Neural crest cell (in vitro differentiated cells): ENCODE results near the gene MAP2K6. TPM values are rescaled to one million over a fixed set of nuclear protein-coding genes. Genes with fewer than 3 reads are reported as not detected.

Experiments
- DNase-seq: peaks from one replicate; pipeline ENCODE4 v3.0.0; 2021; ENCODE audit warnings: low read depth, mixed read lengths, low spot score
- H3K27ac Mint-ChIP-seq: one replicate; pipeline ENCODE4 v1.8.0; 2021; ENCODE audit warnings: mild to moderate bottlenecking, mixed read lengths; ENCODE audit not compliant: unreplicated experiment
- H3K27me3 Mint-ChIP-seq: 2 replicates; pipeline ENCODE4 v1.8.0; 2021; ENCODE audit warnings: low read depth, mild to moderate bottlenecking, mixed read lengths
- H3K36me3 Mint-ChIP-seq: 2 replicates; pipeline ENCODE4 v1.8.0; 2021; ENCODE audit warnings: low read depth, mild to moderate bottlenecking, mixed read lengths
- H3K4me1 Mint-ChIP-seq: 2 replicates; pipeline ENCODE4 v1.8.0; 2021; ENCODE audit warnings: mixed read lengths
- H3K4me3 Mint-ChIP-seq: one replicate; pipeline ENCODE4 v1.8.0; 2021; ENCODE audit warnings: mild to moderate bottlenecking, mixed read lengths
- H3K9me3 Mint-ChIP-seq: 2 replicates; pipeline ENCODE4 v1.8.0; 2021; ENCODE audit warnings: mixed read lengths
- CTCF ChIP-seq: fragments of 200-600 bp; sonication (generic); conservative IDR thresholded peaks from 2 replicates; pipeline ENCODE4 v1.5.0; 2021; ENCODE audit warnings: antibody characterized with exemption, mild to moderate bottlenecking
- total RNA-seq: library from RNA; stranded (reverse); gene quantifications from 2 replicates; pipeline ENCODE4 v1.2.1, GENCODE V29; 2021

MAP2K6 gene
- total RNA-seq, 1 donor from 2014 or later = 45.4 TPM

- DNase-seq = no peak
- no peak overlapping the region for H3K4me3 Mint-ChIP-seq
- peaks cover 5% of the 10 kb centered on the region for H3K36me3 Mint-ChIP-seq
- H3K27ac Mint-ChIP-seq = no peak overlapping the region
- H3K27me3 Mint-ChIP-seq = no peaks in the 10 kb centered on the region
- TF ChIP-seq CTCF = no peak
- H3K9me3 Mint-ChIP-seq = peaks cover 2% of the 10 kb centered on the region
- H3K4me1 Mint-ChIP-seq = no peaks in the 10 kb centered on the region
Measured at GRCh38 chr17:69485251-69485661, 70.8 kb downstream of the MAP2K6 start.

- H3K27me3 Mint-ChIP-seq = no peaks in the 10 kb centered on the region
- peaks cover 2% of the 10 kb centered on the region for H3K9me3 Mint-ChIP-seq
- no peak overlapping the region for H3K27ac Mint-ChIP-seq
- no peak for TF ChIP-seq CTCF
- DNase-seq = no peak
- H3K4me3 Mint-ChIP-seq = no peak overlapping the region
- no peaks in the 10 kb centered on the region for H3K4me1 Mint-ChIP-seq
- peaks cover 5% of the 10 kb centered on the region for H3K36me3 Mint-ChIP-seq
Measured at GRCh38 chr17:69485901-69486643, 71.6 kb downstream of the MAP2K6 start.

- Mint-ChIP-seq H3K4me1 (no peaks in the 10 kb centered on the region), H3K4me3 (no peak overlapping the region), H3K9me3 (peaks cover 2% of the 10 kb centered on the region), H3K27ac (no peak overlapping the region), H3K36me3 (peaks cover 5% of the 10 kb centered on the region), H3K27me3 (no peaks in the 10 kb centered on the region)
- no peak for TF ChIP-seq CTCF
- DNase-seq = no peak
Measured at GRCh38 chr17:69486779-69487637, 72.5 kb downstream of the MAP2K6 start.

- H3K36me3 Mint-ChIP-seq = peaks cover 5% of the 10 kb centered on the region
- H3K27me3 Mint-ChIP-seq = no peaks in the 10 kb centered on the region
- H3K9me3 Mint-ChIP-seq = peaks cover 2% of the 10 kb centered on the region
- DNase-seq = no peak
- peaks cover 7% of the 10 kb centered on the region for H3K4me1 Mint-ChIP-seq
- no peak overlapping the region for H3K4me3 Mint-ChIP-seq
- TF ChIP-seq CTCF = no peak
- H3K27ac Mint-ChIP-seq = no peak overlapping the region
Measured at GRCh38 chr17:69489313-69489712, 74.8 kb downstream of the MAP2K6 start.

- Mint-ChIP-seq H3K27me3 (no peaks in the 10 kb centered on the region), H3K9me3 (peaks cover 2% of the 10 kb centered on the region), H3K4me3 (no peak overlapping the region), H3K4me1 (peaks cover 10% of the 10 kb centered on the region), H3K27ac (no peak overlapping the region), H3K36me3 (no peaks in the 10 kb centered on the region)
- no peak for DNase-seq
- no peak for TF ChIP-seq CTCF
Measured at GRCh38 chr17:69492410-69493071, 78.0 kb downstream of the MAP2K6 start.
